Fibroblast of mammary gland (primary cell): ENCODE measurements around the gene HSPB1.

Source experiments
- DNase-seq: peaks from one replicate; pipeline ENCODE4 v3.0.0-alpha.2; 2010; ENCODE audit warnings: low read depth
- H3K4me3 ChIP-seq: 2 replicates; pipeline ENCODE4 v1.5.1; 2011; ENCODE audit warnings: low read depth, mild to moderate bottlenecking, low read length, moderate library complexity; ENCODE audit not compliant: control insufficient read depth
- TF ChIP-seq, protein P1 (sequence below): conservative IDR thresholded peaks from 2 replicates; pipeline ENCODE4 v1.5.1; 2011; ENCODE audit warnings: low read depth, low read length, inconsistent platforms; ENCODE audit not compliant: control insufficient read depth, insufficient read depth

Gene HSPB1

DNA sequence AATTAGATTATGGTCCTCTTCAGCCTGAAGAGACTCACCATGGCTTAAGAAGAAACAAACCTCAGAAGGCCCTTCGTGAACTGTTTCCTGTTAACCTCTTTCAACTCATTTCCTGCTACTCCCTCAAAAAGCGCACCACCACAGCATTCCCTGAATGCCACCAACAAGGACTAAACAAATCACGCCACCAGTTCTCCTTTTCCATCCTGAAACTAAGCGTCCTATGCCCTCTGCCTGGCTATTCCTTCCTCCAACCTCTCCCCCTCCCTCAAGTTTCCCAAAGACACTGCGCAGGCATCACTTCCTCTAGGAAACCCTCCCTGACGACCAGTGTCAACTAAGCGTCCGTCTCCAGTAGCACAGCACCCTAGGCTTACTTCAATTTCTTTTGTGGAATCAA, 44.3 kb downstream of the HSPB1 start:
- TF ChIP-seq, protein P1, sequence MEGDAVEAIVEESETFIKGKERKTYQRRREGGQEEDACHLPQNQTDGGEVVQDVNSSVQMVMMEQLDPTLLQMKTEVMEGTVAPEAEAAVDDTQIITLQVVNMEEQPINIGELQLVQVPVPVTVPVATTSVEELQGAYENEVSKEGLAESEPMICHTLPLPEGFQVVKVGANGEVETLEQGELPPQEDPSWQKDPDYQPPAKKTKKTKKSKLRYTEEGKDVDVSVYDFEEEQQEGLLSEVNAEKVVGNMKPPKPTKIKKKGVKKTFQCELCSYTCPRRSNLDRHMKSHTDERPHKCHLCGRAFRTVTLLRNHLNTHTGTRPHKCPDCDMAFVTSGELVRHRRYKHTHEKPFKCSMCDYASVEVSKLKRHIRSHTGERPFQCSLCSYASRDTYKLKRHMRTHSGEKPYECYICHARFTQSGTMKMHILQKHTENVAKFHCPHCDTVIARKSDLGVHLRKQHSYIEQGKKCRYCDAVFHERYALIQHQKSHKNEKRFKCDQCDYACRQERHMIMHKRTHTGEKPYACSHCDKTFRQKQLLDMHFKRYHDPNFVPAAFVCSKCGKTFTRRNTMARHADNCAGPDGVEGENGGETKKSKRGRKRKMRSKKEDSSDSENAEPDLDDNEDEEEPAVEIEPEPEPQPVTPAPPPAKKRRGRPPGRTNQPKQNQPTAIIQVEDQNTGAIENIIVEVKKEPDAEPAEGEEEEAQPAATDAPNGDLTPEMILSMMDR = no peak
- H3K4me3 ChIP-seq = no peak overlapping the region
- DNase-seq = no peak

GRCh38 chr7:76347710-76348109, 45.2 kb downstream of the HSPB1 start:
- TF ChIP-seq, protein P1 = no peak
- no peak for DNase-seq
- no peak overlapping the region for H3K4me3 ChIP-seq

DNA sequence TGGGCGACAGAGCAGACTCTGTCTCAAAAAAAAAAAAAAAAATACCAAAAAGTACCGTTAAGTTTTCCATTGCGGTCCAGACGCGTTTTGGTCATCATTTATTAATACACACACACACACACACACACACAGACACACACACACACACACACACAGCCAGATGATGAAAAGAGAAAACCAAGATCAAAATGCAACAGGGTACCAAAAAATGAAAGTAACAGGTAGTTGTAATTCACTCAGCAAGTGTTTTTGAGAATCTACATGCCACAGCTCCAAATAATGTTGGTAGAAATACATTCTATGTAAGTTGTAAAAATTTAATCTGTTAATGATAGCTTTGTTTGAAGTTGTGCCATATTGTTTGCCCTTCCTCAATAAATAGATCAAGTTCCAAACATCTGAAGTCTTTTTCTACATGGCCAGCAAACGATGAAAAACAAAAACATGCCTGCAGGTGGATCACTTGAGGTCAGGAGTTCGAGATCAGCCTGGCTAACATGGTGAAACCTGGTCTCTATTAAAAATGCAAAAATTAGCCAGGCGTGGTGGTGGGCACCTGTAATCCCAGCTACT, 46.9 kb downstream of the HSPB1 start:
- DNase-seq = no peak
- H3K4me3 ChIP-seq = no peak overlapping the region
- TF ChIP-seq, protein P1 = no peak

DNA sequence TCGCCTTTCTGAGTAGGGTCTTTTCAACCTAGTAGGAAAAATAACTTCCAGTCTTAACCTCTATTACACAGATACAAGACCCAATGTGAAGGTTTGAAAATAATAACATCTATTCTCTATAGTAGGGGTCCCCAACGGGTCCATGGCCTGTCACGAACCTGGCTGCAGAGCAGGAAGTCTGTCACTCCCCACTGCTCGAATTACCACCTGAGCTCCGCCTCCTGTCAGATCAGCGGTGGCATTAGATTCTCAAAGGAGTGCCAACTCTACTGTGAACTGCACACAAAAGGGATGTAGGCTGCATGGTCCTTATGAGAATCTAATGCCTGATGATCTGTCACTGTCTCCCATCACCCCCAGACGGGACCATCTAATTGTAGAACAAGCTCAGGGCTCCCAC, 48.9 kb downstream of the HSPB1 start:
- DNase-seq = no peak
- no peak overlapping the region for H3K4me3 ChIP-seq
- TF ChIP-seq, protein P1 = no peak

GRCh38 chr7:76352193-76352592, 49.7 kb downstream of the HSPB1 start:
- TF ChIP-seq, protein P1 = no peak
- no peak overlapping the region for H3K4me3 ChIP-seq
- DNase-seq = peak; percentile 61

DNA sequence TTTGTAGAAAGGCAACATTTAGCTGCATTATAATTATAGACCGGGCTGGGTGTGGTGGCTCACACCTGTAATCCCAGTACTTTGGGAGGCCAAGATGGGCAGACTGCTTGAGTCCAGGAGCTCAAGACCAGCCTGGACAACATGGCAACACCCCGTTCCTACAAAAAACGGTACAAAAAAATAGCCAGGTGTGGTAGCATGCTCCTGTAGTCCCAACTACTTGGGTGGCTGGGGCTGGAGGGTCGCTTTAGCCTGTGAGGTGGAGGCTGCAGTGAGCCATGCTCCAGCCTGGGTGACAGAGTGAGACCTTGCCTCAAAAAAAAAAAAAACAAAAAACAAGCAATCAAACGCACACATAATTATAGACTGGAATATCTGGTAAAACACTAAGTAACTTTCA, 51.3 kb downstream of the HSPB1 start:
- TF ChIP-seq, protein P1 = no peak
- DNase-seq = no peak
- H3K4me3 ChIP-seq = no peak overlapping the region
